Activated CD8-positive, alpha-beta memory T cell treated with anti-CD3 and anti-CD28 coated beads for 24 hours (primary cell): Measurements from ENCODE around the gene MOCS2.

Source experiments
- DNase-seq: peaks from one replicate; pipeline ENCODE4 v3.0.0-alpha.2; 2020

The MOCS2 gene

DNA sequence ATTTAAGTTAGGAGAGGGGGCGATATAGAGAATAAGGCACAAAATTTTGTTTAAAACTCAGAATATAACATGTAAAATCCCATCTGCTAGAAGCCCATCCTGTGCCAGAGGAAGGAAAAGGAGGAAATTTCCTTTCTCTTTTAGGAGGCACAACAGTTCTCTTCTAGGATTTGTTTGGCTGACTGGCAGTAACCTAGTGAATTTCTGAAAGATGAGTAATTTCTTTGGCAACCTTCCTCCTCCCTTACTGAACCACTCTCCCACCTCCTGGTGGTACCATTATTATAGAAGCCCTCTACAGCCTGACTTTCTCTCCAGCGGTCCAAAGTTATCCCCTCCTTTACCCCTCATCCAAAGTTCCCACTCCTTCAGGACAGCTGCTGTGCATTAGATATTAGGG lies 18.3 kb downstream of the MOCS2 start:
- DNase-seq, result no peak

DNA sequence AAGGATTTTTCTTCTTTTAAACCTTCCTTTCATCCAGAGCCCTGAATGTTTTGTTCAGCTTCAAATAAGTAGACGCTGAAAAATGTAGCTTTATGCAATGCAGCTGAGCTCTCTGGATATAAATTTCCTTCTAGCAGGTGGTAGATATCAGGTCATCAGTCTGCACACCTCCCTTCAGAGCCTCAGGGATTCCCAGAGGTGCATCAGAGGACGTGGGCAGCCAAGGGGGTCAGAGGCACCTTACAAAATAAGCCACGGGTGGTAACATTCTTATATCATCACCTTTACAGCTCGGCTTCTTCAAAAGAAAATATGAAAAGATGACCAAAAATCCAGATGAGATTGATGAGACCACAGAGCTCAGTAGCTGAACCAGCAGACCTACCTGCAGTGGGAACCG lies 19.3 kb downstream of the MOCS2 start:
- DNase-seq, result no peak

DNA sequence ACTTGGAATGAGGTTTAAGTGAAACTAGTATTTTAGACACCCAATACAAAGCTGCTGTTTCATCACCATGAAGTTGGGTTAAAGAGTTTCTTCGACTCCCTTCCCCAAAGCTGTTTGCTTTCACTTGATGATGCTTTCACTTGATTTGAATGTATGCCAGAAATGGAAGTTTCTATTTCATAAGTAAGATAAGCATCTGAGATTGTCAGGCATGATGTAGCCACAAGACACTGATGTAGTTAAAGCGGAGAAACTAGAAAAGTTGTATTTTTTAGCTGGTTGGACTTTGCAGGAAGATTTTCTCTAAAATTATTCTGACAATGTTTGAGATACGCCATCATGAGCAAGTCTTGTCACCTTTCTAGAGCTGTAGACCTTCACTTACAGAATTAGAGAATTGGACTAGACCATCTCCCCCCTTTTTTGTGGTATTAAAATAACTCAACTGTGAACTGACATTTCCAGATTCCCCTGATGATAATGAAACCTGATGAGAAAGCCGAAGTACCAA lies 20.0 kb downstream of the MOCS2 start:
- DNase-seq, result no peak

DNA sequence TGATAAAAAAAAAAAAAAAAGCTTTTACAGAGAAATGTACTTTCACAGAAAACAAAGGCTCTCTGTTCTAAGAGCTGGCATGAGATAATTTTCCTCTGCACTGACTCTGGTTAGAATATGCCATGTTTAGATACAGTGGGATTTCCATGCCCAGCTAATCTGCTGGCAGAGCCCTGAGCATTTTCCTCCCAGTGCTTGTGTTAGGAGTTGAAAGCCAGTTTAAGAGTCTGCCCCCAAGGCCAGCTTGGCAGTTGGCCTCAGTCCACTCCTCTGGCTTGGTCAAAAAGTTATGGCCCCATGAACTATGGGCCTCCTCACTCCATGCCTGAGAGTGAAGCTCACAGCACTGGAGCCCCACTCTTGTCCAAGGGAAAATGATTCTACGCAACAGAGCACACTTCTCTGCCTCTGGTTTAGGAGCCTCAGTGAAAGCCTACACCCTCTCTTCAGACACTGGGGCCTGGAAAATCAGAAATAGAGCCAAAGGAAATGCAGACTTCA lies 21.9 kb downstream of the MOCS2 start:
- DNase-seq, result no peak

DNA sequence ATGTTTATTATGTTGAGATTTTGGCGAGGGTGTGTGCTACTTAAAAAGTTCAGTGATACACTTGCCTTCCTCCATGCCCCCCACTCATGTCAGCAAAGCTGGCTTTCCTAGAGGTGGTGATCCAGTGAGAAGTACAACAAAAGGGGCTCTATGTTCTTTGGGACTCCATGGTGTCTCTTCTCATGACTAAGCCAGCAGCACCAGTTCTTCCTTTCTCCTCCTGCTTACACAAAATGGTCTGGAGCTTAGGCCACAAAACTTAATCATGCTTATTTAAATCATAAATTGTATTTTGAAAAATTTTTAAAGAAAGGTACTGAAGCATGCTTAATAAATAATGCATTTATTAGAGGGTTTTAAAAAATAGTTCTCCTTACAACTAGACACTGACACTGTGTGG lies 22.4 kb downstream of the MOCS2 start:
- DNase-seq, result no peak

GRCh38 chr5:53084546-53085255 lies 24.9 kb downstream of the MOCS2 start:
- no peak for DNase-seq

GRCh38 chr5:53083927-53084326 lies 25.6 kb downstream of the MOCS2 start:
- DNase-seq, result no peak

DNA sequence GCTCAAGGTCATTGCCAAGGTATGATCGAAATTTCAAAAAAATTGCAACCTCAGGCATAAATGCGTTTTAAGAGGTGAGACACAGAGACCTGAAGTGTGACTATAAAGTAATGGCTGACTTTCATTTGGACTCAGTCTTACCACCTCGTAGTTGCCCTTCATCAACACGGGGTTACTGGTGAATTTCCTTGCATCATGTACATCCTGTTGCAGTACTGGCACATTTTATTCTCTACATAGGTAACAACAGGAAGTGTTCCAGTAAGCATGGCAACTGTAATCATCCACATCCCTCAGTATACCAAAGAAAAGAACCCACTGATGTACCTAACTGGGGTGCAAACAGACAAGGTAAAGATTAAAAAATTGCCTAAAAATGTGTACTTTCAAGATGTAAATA lies 29.3 kb downstream of the MOCS2 start:
- DNase-seq, result no peak

DNA sequence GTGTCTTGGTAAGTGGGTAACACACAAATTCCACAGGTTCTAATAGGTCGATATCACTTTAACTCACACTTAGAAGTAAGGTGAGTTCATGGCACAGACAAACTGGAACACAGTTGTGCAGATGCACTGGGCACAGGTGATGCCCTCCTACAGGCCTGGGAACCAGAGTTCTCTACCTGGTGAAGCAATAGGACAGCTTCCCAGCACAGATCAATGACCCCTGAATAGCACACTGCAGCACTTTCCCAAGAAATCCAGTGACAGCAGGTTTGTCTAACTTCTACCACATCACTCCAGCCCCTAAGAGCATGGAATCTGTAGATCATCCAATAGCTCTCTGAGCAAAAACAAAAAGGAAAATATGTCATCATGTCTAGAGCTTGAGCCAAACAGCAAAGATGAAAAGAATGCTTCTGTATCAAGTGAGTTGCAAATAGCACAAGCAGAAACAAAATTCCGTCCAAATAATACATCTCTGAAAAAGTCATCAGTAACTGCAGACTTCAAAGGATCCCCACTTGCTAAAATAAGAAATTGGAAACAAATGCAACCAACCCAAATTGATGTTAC lies 33.5 kb downstream of the MOCS2 start:
- no peak for DNase-seq

- DNase-seq, result no peak
Observed at GRCh38 chr5:53073348-53073747, 36.2 kb downstream of the MOCS2 start.

- no peak for DNase-seq
Observed at GRCh38 chr5:53071738-53072137, 37.8 kb downstream of the MOCS2 start.

DNA sequence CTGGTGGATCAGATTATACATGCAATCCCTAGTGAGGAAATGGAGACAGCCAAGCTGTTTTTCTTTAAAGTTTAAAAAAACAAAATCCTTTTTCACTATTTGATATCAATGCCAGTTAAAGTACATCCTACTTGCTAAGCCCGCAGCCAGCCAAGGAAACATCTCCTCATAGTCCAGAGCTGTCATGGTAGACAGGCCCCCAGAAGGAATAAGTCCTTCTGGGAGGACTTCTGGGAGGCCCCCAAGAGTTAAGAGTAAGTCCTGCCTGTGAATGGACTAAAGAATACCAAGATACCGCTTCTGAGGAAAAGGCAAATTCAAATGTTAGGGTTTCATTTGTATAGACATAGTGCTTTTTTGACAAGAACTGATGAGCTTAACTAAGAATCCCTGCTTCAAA lies 38.3 kb downstream of the MOCS2 start:
- DNase-seq, result no peak

DNA sequence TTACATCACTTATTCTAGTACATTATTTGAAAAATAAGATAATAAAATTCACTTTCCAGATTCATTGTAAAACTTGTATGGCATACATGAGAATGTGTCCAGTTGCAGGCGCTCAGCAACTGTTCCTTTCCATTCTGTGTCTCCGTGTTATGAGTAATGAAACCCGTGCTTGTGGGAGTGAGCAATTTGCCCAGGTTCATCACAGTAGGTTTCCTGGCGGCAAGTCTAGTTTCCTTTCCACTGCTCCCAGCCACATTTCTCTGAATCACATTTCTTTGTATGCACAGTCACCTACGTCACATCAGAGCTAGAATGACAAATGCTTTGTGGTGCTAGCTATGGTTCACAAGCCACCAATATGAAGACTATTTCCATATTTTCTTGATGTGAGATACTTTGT lies 39.9 kb downstream of the MOCS2 start:
- no peak for DNase-seq

GRCh38 chr5:53068291-53068836 lies 41.2 kb downstream of the MOCS2 start:
- DNase-seq, result no peak

GRCh38 chr5:53067641-53068040 lies 41.9 kb downstream of the MOCS2 start:
- no peak for DNase-seq

DNA sequence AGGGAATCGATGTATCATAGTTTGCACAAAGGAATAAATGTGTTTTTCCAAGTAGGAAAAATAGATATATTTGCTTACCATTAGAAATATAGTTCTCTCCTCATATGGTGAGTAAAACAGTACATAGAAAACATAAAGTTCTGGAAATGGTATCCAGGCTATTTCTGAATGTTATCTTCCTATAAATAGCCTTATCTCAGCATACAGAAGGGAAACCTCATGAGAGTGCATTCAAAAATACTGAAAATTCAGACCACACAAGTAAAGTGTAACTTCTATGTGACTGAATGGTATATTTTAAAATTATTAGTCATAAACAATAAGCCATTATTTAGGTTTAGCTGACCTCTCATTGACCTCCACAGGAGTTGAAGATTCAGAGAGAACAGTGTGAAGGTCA lies 43.5 kb downstream of the MOCS2 start:
- DNase-seq, result no peak

GRCh38 chr5:53063791-53064190 lies 45.8 kb downstream of the MOCS2 start:
- no peak for DNase-seq

DNA sequence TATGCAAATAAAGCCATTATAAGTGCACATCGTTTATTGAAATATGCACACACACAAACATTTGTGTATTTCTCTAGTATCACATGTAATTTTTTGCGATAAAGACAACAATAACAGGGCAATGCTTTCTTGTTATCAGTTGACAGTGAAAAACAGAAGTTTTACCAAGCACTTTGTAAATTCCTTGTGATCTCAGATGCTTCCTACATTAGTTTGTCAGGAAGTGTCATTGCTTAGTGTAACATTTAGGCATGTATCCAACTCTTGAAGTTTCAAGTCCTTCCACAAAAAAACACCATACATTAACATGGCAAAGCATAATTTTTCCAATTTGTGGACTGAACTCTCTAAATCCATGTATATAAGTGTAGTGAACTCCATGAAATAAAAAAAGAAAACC lies 46.4 kb downstream of the MOCS2 start:
- DNase-seq, result no peak

DNA sequence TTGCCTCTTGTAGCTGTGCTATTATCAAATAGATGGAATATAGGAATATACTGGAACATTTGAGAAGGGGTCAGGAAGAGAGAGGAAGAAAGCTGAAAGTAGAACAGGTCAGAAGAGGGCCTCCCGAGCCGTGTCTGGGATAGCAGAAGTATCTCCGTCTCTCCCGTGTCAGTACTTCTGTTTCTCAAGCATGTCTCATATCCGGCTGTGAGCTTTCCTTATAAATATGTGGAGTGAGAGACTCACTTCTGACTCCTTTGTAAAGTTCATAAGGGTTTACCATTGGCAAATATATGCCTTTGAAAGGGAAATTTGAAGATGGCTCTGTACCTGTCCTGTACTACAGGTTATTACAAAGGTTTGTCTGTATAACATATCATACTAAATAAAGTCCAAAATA lies 50.3 kb downstream of the MOCS2 start:
- no peak for DNase-seq

- DNase-seq, result no peak
Observed at GRCh38 chr5:53055365-53055764, 54.2 kb downstream of the MOCS2 start.

DNA sequence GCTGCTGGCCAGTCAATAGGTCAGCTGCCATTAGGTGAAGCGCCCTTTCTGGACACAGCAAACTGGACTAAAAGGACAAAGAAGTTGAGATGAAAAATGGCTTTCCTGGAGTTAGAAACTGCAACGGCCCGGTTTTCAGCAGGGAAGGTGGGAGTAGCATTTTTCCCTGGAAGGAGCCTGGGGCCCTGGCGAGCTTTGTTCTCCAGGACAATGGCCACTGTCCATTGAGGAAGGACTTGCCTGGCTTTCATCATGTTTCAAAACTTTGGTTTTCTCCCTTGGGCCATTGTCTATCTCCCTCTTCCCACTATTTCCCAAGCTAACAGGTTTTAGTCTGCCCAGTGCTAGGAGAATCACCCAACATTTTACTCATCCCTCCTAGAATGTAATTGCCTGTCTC lies 56.2 kb downstream of the MOCS2 start:
- DNase-seq, result no peak

DNA sequence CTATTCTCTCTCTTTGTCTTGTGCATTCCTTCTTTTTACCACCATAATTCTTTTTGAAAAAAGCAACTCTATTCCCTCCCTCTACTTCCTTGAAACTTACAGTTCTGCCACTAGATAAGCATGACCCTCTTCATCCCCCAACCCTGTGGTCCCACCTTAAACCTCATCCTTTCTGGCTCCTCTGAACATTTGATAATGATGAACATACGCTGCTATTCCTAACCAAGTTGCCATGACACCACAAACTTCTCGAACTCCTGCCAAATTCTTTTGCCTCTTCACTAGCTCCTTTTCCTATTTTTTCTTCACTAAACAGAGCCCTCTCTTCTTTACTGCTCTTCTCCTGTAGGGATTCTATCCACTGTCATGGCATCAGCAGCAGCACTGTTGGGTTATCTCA lies 57.1 kb downstream of the MOCS2 start:
- no peak for DNase-seq

DNA sequence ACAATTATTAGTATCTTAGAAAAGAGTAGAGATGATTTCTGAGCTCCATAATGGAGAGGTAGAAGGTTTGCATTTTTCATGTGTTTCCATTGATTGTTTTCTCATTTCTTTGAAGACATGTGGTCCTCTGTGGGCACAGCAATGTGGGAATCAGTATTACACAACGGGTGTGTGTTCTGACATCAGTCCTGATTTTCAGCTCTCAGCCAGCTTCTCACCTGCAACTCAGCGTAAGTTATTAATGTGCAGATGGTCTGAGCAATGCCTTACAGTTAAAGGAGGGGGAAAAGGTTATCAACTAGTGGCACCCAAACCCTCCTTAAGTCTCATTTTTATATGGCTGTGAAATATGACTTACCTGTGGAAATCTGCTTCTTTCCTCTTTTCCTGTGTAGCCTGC lies 61.3 kb downstream of the MOCS2 start:
- no peak for DNase-seq
